ENCODE data around the gene RRP1B. TPM values are rescaled to one million over a fixed set of nuclear protein-coding genes. Genes with fewer than 3 reads are reported as not detected.

The RRP1B gene
- total and polyA plus RNA-seq, 9 of the 15 experiments (the other 6 are each of a cell fraction or from before 2014, with no cell fraction given), result 6.8 to 66.6 (median 41.9) TPM

- TF ChIP-seq MLLT1 (IDR thresholded peaks at IDR 0.05) (peak in 1 of 2 experiments; percentile 65; a peak in 1 of 4 replicates), STAT5A (IDR thresholded peaks at IDR 0.05; ENCODE audit: borderline replicate concordance, low read length) (peak; percentile 29; the same call in 1 of the 2 replicates), NFIC (IDR thresholded peaks at IDR 0.05) (peak; percentile 87), EP300 (IDR thresholded peaks at IDR 0.05; ENCODE audit: low read length) (peak; percentile 24; the same call in 1 of the 2 replicates), GATA2 (CRISPR knock-in tag; IDR thresholded peaks at IDR 0.05) (no peak), HDAC2 (IDR thresholded peaks at IDR 0.05) (peak; percentile 66), SIN3A (IDR thresholded peaks at IDR 0.05; ENCODE audit: borderline replicate concordance in 2 of 2, control insufficient read depth in 1 of 2, low read depth in 2 of 2, low read length in 2 of 2) (no peak), TBL1XR1 (IDR thresholded peaks at IDR 0.05; ENCODE audit: low read length in 2 of 2) (peak in 1 of 2 experiments; percentile 21; a peak in 1 of 4 replicates), ESRRA (IDR thresholded peaks at IDR 0.05; ENCODE audit: borderline replicate concordance, low read depth) (peak; percentile 39; the same call in 1 of the 2 replicates), RCOR1 (IDR thresholded peaks at IDR 0.05; ENCODE audit: borderline replicate concordance in 1 of 2, low read depth in 2 of 2, low read length in 2 of 2) (peak in 1 of 2 experiments; percentile 90; a peak in 2 of 4 replicates), E2F4 (CRISPR knock-in tag; IDR thresholded peaks at IDR 0.05; ENCODE audit: low read depth) (no peak), NCOR1 (IDR thresholded peaks at IDR 0.05) (peak; percentile 65), C11orf30 (IDR thresholded peaks at IDR 0.05; ENCODE audit: low read depth) (peak; percentile 43; the same call in 1 of the 2 replicates), SMARCA4 (IDR thresholded peaks at IDR 0.05) (peak; percentile 51; the same call in 1 of the 2 replicates), MAFG (tag; conservative IDR thresholded peaks at IDR 0.05) (peak; percentile 55), TRIM24 (IDR thresholded peaks at IDR 0.05) (peak; percentile 32 to 66; a peak in 1 of 4 replicates), DPF2 (IDR thresholded peaks at IDR 0.05) (0 out of 2 replicates have a peak, but pooled peaks have one; percentile 61), ZNF407 (IDR thresholded peaks at IDR 0.05; ENCODE audit: low read depth) (no peak)
These were observed 45.4 kb upstream of the RRP1B start (continued) for GRCh38 chr21:43613755-43614638.

Measured in K562 (cell line).